KMS-11 (cell line): ENCODE data around the gene SLC39A10.

Source experiments
- H2AFZ ChIP-seq: fragments of 200-600 bp; sonication (generic); 2 replicates; pipeline ENCODE4 v1.6.1; 2016; ENCODE audit warnings: antibody characterized with exemption, mixed run types, low read depth
- H3K27ac ChIP-seq: fragments of 200-600 bp; sonication (generic); 2 replicates; pipeline ENCODE4 v1.6.1; 2016; ENCODE audit warnings: mild to moderate bottlenecking, mixed run types
- H3K27me3 ChIP-seq: fragments of 200-600 bp; sonication (generic); 2 replicates; pipeline ENCODE4 v1.6.1; 2017; ENCODE audit warnings: mild to moderate bottlenecking, low read depth, mixed run types, moderate library complexity; ENCODE audit not compliant: insufficient read depth
- H3K36me3 ChIP-seq: fragments of 200-600 bp; sonication (generic); 2 replicates; pipeline ENCODE4 v1.6.1; 2017; ENCODE audit warnings: mild to moderate bottlenecking, mixed run types; ENCODE audit not compliant: insufficient read depth
- H3K4me1 ChIP-seq: fragments of 200-600 bp; sonication (generic); 2 replicates; pipeline ENCODE4 v1.6.1; 2016; ENCODE audit warnings: mild to moderate bottlenecking, low read depth, mixed run types; ENCODE audit not compliant: poor library complexity, severe bottlenecking
- H3K4me2 ChIP-seq: fragments of 200-600 bp; sonication (generic); 2 replicates; pipeline ENCODE4 v1.7.0; 2016; ENCODE audit warnings: mild to moderate bottlenecking, mixed run types
- H3K4me3 ChIP-seq: fragments of 200-600 bp; sonication (generic); IDR thresholded peaks from 2 replicates; pipeline ENCODE4 v1.6.1; 2017; ENCODE audit warnings: low read depth, low read length, mixed read lengths; ENCODE audit not compliant: insufficient read depth
- H3K79me2 ChIP-seq: fragments of 200-600 bp; sonication (generic); 2 replicates; pipeline ENCODE4 v1.6.1; 2016; ENCODE audit warnings: low read depth, mixed run types; ENCODE audit not compliant: insufficient read depth
- H3K9ac ChIP-seq: fragments of 200-600 bp; sonication (generic); 2 replicates; pipeline ENCODE4 v1.6.1; 2016; ENCODE audit warnings: mild to moderate bottlenecking, mixed run types
- H4K20me1 ChIP-seq: fragments of 200-600 bp; sonication (generic); 2 replicates; pipeline ENCODE4 v1.6.1; 2016; ENCODE audit warnings: mild to moderate bottlenecking, mixed run types; ENCODE audit not compliant: insufficient read depth
- TF ChIP-seq, protein P1 (sequence below): fragments of 200-600 bp; sonication (generic); conservative IDR thresholded peaks from 2 replicates; pipeline ENCODE4 v1.6.1; 2017; ENCODE audit warnings: low read depth, mild to moderate bottlenecking, antibody characterized with exemption, low read length, moderate library complexity, mixed read lengths

Gene SLC39A10

GRCh38 chr2:195733831-195734230 is 76.8 kb downstream of the SLC39A10 start:
- Histone ChIP-seq H3K4me3 (no peak overlapping the region), H4K20me1 (no peaks in the 10 kb centered on the region), H3K79me2 (no peaks in the 10 kb centered on the region), H3K4me2 (no peak overlapping the region), H3K9ac (no peak overlapping the region), H2AFZ (no peak overlapping the region), H3K36me3 (no peaks in the 10 kb centered on the region), H3K27me3 (no peaks in the 10 kb centered on the region), H3K4me1 (no peaks in the 10 kb centered on the region), H3K27ac (no peak overlapping the region)
- TF ChIP-seq, protein P1, sequence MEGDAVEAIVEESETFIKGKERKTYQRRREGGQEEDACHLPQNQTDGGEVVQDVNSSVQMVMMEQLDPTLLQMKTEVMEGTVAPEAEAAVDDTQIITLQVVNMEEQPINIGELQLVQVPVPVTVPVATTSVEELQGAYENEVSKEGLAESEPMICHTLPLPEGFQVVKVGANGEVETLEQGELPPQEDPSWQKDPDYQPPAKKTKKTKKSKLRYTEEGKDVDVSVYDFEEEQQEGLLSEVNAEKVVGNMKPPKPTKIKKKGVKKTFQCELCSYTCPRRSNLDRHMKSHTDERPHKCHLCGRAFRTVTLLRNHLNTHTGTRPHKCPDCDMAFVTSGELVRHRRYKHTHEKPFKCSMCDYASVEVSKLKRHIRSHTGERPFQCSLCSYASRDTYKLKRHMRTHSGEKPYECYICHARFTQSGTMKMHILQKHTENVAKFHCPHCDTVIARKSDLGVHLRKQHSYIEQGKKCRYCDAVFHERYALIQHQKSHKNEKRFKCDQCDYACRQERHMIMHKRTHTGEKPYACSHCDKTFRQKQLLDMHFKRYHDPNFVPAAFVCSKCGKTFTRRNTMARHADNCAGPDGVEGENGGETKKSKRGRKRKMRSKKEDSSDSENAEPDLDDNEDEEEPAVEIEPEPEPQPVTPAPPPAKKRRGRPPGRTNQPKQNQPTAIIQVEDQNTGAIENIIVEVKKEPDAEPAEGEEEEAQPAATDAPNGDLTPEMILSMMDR = no peak

GRCh38 chr2:195734395-195734794 is 77.4 kb downstream of the SLC39A10 start:
- Histone ChIP-seq H3K4me3 (no peak overlapping the region), H3K4me1 (no peaks in the 10 kb centered on the region), H2AFZ (no peak overlapping the region), H3K36me3 (no peaks in the 10 kb centered on the region), H3K4me2 (no peak overlapping the region), H3K79me2 (no peaks in the 10 kb centered on the region), H3K27me3 (no peaks in the 10 kb centered on the region), H3K9ac (no peak overlapping the region), H3K27ac (no peak overlapping the region), H4K20me1 (no peaks in the 10 kb centered on the region)
- TF ChIP-seq, protein P1 = no peak

- no peak overlapping the region for H3K4me3 ChIP-seq
- H2AFZ ChIP-seq = no peak overlapping the region
Measured at GRCh38 chr2:195734931-195735330, 77.9 kb downstream of the SLC39A10 start.

DNA sequence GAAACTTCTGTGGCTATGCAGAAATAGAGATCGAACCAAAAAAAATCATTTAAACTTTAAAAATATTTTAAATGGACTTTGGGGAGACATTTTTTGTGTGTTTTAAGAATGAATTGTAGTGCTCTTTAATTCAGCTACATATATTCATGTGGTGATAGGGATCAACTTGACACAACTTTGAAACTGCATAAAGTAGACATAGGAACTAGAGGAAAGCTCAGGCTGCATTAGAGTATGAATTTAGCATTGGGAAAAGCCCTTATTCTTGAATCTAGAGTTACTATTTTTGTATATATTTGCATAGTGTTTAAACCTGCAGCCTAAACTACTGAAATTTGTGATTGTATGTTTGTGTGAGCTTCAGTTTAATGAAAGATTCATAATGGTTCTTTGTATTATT is 78.3 kb downstream of the SLC39A10 start:
- no peak overlapping the region for H3K4me3 ChIP-seq
- no peaks in the 10 kb centered on the region for H3K79me2 ChIP-seq
- no peak overlapping the region for H3K4me2 ChIP-seq
- no peak overlapping the region for H3K9ac ChIP-seq
- no peaks in the 10 kb centered on the region for H3K4me1 ChIP-seq
- H3K27ac ChIP-seq = no peak overlapping the region
- H4K20me1 ChIP-seq = no peaks in the 10 kb centered on the region
- TF ChIP-seq, protein P1 = no peak
- H3K36me3 ChIP-seq = no peaks in the 10 kb centered on the region
- H2AFZ ChIP-seq = no peak overlapping the region
- no peaks in the 10 kb centered on the region for H3K27me3 ChIP-seq

More at GRCh38 chr2:195734931-195735330, 77.9 kb downstream of the SLC39A10 start:
- no peak overlapping the region for H3K4me2 ChIP-seq
- H3K27ac ChIP-seq = no peak overlapping the region
- H3K27me3 ChIP-seq = no peaks in the 10 kb centered on the region
- no peaks in the 10 kb centered on the region for H3K79me2 ChIP-seq
- H3K36me3 ChIP-seq = no peaks in the 10 kb centered on the region
- TF ChIP-seq, protein P1 = no peak
- H3K4me1 ChIP-seq = no peaks in the 10 kb centered on the region
- H3K9ac ChIP-seq = no peak overlapping the region
- H4K20me1 ChIP-seq = no peaks in the 10 kb centered on the region
